Fibroblast of villous mesenchyme (primary cell): Measurements from ENCODE around the gene FHL2. TPM values are rescaled to one million over a fixed set of nuclear protein-coding genes. Genes with fewer than 3 reads are reported as not detected.

Source experiments
- DNase-seq: peaks from one replicate; pipeline ENCODE4 v3.0.0-alpha.2; 2010; ENCODE audit warnings: low read depth
- H3K4me3 ChIP-seq: 2 replicates; pipeline ENCODE4 v1.5.1; 2011; ENCODE audit warnings: low read depth, mild to moderate bottlenecking, low read length
- CTCF ChIP-seq: IDR thresholded peaks from 2 replicates; pipeline ENCODE4 v1.5.1; 2012; ENCODE audit warnings: low read depth, mild to moderate bottlenecking, low read length; ENCODE audit not compliant: insufficient read depth
- total RNA-seq: library from RNA; depleted of rRNA; stranded (reverse); fragments of >200 nt; gene quantifications from 2 replicates; pipeline ENCODE4 v1.2.3, GENCODE V29; 2012

FHL2 gene
- total RNA-seq, 1 donor = 343 TPM

DNA sequence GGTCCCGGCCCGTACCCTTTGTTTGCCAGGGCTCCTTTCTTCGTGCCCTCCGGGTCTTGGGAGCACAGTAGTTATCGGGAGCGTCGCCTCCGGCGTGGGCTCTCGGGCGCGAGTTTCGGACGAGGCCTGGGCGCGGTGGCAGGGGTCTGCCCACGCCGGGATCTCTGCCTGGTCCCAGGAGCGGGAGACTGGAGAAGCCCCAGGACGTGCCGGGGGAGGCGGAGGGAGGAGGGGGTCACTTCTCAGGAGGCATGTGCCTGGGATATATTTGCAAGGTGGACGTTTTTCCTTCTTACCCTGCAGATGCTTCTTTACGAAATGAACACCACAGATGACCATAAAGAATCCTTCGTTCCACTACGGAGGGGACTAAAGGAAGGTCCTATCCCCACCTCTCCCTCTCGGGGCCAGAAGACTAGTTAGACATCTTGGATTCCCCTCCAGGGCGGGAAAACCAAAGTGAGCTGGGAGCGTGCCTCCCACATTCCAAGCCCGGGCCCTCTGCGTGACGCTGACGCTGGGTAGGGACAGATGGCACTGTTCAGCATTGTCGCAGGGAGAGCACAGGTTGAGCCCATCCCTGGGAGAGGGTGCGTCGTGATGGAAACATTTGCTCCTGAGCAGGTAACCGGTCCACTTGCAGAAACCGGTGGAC lies 483 bp upstream of the FHL2 start:
- peak overlapping the region; percentile 100 for H3K4me3 ChIP-seq
- TF ChIP-seq CTCF = no peak
- no peak for DNase-seq

DNA sequence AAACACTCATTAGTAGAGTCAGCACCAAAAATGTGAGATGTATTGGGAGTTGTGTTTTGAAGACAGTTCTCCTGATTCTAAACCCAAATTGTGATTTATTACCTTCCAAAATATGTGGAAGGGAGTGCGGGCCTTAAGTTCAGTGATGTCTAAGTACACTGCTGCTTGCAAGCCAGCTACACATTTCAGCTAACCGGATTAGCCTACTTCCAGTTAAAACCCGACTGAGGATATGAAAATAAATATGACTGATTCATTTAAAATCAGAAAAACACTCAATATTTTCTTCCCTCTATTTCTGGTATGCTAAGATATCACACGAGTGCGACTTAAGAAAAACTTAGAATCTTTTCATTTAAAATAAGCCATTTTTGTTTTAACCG lies 907 bp downstream of the FHL2 start:
- H3K4me3 ChIP-seq = peak overlapping the region; percentile 100
- DNase-seq = peak; percentile 40
- TF ChIP-seq CTCF = no peak

DNA sequence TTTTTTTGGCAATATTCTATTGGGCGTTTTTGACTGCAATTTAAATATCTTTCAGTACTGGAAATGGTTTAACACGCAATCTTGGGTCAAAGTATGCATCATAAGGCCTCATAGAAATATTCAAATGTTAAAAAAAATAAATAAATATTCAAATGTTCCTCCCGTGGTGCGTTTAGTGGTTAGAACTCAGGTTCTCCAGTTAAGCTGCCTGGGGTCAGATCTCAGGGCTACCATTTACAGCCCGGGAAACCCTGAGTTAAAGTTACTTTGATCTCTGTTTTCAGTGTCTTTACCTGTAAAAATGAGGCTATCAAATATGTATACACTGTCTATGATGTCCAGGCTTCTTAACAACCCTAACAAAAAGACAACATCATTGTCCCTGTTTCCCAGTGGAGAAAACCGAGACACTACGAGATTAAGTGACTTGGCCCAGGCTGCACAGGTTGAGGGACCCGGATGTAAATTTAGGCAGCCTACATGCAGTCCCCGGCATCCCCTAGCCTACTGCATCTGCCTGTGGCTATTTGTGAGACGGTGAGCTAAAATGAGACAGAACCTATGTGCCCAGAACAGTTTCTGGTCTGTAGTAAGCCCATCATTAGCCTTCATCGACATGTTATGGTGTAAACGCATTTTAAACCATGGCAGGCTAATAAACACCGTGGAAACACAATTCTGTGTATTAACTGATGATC lies 1.7 kb downstream of the FHL2 start:
- TF ChIP-seq CTCF = no peak
- peak; percentile 49 for DNase-seq
- H3K4me3 ChIP-seq = peak overlapping the region; percentile 100

DNA sequence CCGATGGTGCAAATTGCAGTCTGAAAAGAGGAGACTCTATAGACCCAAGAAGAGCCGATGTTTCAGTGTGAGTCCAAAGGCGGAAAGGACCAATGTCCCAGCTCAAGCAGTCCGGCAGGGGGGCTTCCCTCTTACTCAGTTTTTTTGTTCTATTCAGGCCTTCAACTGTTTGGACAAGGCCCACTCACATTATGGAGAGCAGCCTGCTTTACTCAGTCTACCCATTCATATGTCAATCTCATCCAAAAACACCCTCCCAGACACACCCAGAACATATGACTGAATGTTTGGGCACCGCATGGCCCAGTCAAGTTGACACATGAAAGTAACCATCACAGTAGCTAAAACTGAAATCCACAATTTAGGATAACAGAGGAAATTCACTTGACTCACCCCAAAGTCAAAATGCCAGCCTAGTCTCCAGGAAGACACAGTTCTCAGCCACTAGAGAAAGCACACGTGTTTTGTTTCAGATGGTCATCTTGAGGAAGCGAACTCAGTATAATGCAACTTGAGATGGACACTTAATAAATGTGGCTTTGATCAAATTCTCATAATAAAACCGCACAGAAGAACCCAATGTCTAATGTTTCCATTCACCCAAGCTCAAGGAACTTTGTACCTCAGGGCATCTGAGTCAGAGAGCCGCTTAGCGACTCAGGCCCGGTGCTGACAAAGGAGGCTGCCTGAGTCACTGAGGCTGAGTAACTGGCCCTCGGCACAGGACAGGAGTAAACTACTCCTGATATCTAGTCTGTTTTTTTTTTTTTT lies 2.4 kb downstream of the FHL2 start:
- no peak for TF ChIP-seq CTCF
- DNase-seq = peak; percentile 90
- peak overlapping the region; percentile 100 for H3K4me3 ChIP-seq

DNA sequence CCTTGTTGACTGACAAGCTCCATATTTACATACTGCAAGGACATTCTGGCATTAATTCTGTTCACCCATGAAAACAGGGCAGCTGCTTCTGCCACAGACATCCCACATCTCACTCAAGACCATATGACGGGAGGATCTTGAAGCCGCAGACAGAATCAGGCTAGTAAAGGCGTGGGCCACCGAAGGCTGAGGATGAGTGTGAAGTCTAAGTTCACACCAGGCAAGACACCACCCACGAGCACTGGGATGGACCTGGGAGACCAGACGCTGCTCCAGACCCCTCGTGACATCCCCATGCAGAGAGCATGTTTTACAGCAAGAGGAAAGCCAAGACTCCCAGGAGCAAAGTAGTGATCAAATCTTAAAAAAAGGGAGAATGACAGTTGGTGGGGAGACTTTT lies 3.2 kb downstream of the FHL2 start:
- no peak for DNase-seq
- peak overlapping the region; percentile 100 for H3K4me3 ChIP-seq
- no peak for TF ChIP-seq CTCF

DNA sequence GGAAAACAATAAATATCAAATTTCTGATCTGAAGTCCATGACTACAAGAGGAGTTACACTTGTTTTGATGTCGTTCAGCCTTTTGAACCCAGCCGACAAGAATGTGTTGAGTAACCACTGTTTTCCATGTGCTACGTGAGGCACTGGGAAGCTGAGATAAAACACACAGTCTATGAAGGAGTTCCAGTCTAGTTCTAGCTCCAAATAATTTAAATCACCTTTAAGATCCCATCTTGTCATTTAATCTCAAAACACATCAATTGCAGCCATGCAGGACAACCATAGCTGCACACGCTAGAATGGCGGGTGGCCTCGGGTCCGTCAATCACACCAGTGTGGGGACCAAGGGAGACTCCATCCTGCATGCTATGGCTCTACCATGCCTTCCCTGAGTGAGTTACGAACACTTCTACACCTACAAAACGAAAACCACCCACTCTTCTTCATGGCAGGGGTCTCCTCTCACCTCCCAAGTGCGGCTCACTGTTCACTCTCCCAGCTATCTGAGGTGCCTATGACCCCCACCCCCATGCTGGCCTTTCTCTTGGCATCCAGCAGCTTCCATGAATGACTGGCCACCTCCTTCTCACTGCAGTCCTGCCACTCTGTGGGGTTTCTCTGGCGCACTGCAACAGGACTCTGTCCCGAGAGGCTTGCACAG lies 3.8 kb downstream of the FHL2 start:
- DNase-seq = peak; percentile 76
- TF ChIP-seq CTCF = no peak
- peak overlapping the region; percentile 100 for H3K4me3 ChIP-seq
